Fibroblast of skin of left quadriceps (primary cell): ENCODE results near the gene SLC37A3.

Experiments used
- DNase-seq, 2 experiments: peaks; one replicate each; pipeline ENCODE4 v3.0.0-alpha.2; 2013; ENCODE audit warnings: low read depth in 2 of 2

SLC37A3 gene

GRCh38 chr7:140400381-140400780 is 2.1 kb upstream of the SLC37A3 start:
- DNase-seq = no peak

GRCh38 chr7:140398821-140399220 is 491 bp upstream of the SLC37A3 start:
- no peak for DNase-seq

- no peak for DNase-seq
Measured at GRCh38 chr7:140393756-140394306, 4.5 kb downstream of the SLC37A3 start.

- no peak for DNase-seq
Measured at GRCh38 chr7:140391634-140392033, 6.7 kb downstream of the SLC37A3 start.

GRCh38 chr7:140390466-140391190 is 7.7 kb downstream of the SLC37A3 start:
- DNase-seq = no peak

- DNase-seq = no peak
Measured at GRCh38 chr7:140390034-140390433, 8.3 kb downstream of the SLC37A3 start.

GRCh38 chr7:140389445-140389844 is 8.9 kb downstream of the SLC37A3 start:
- no peak for DNase-seq

GRCh38 chr7:140384894-140385545 is 13.3 kb downstream of the SLC37A3 start:
- no peak for DNase-seq

- DNase-seq = no peak
Measured at GRCh38 chr7:140383954-140384713, 14.2 kb downstream of the SLC37A3 start.

- no peak for DNase-seq
Measured at GRCh38 chr7:140375892-140376730, 22.2 kb downstream of the SLC37A3 start.

GRCh38 chr7:140375323-140375722 is 23.0 kb downstream of the SLC37A3 start:
- no peak for DNase-seq

- no peak for DNase-seq
Measured at GRCh38 chr7:140369294-140369693, 29.0 kb downstream of the SLC37A3 start.

GRCh38 chr7:140367528-140367927 is 30.8 kb downstream of the SLC37A3 start:
- DNase-seq = no peak

- no peak for DNase-seq
Measured at GRCh38 chr7:140364819-140365218, 33.5 kb downstream of the SLC37A3 start.

- no peak for DNase-seq
Measured at GRCh38 chr7:140360697-140361229, 37.6 kb downstream of the SLC37A3 start.

- DNase-seq = no peak
Measured at GRCh38 chr7:140358412-140359051, 39.8 kb downstream of the SLC37A3 start.

GRCh38 chr7:140358024-140358411 is 40.3 kb downstream of the SLC37A3 start:
- no peak for DNase-seq

GRCh38 chr7:140350056-140350455 is 48.3 kb downstream of the SLC37A3 start:
- no peak for DNase-seq

GRCh38 chr7:140349144-140349771 is 49.1 kb downstream of the SLC37A3 start:
- DNase-seq = no peak

- no peak for DNase-seq
Measured at GRCh38 chr7:140348161-140348849, 50.0 kb downstream of the SLC37A3 start.
